ENCODE measurements around the gene DAD1.
"Not testable (repeated sequence)": the region's sequence is repeated elsewhere in the genome, so short reads cannot be mapped to it uniquely, and the experiment has no call there.

Gene DAD1

GRCh38 chr14:22593189-22593588 is 4.2 kb upstream of the DAD1 start:
- no peak for TF ChIP-seq ZFX (IDR thresholded peaks at IDR 0.05; ENCODE audit: borderline replicate concordance)
- no peak overlapping the region for H3K27ac ChIP-seq

- peak overlapping the region; percentile 73 for H3K27ac ChIP-seq
- TF ChIP-seq CTCF (IDR thresholded peaks at IDR 0.05) (no peak), ZFX (IDR thresholded peaks at IDR 0.05; ENCODE audit: borderline replicate concordance) (no peak)
Observed at GRCh38 chr14:22588526-22589095, 413 bp downstream of the DAD1 start.

GRCh38 chr14:22587677-22588422 is 1.2 kb downstream of the DAD1 start:
- not testable (repeated sequence) for H3K27ac ChIP-seq

GRCh38 chr14:22587247-22587646 is 1.8 kb downstream of the DAD1 start:
- no peak overlapping the region for H3K27ac ChIP-seq
- no peak for TF ChIP-seq ZFX (IDR thresholded peaks at IDR 0.05; ENCODE audit: borderline replicate concordance)
- no peak for TF ChIP-seq CTCF (IDR thresholded peaks at IDR 0.05)

- TF ChIP-seq ZFX (IDR thresholded peaks at IDR 0.05; ENCODE audit: borderline replicate concordance) (no peak), CTCF (IDR thresholded peaks at IDR 0.05) (no peak)
Observed at GRCh38 chr14:22583994-22584393, 5.0 kb downstream of the DAD1 start.

GRCh38 chr14:22580625-22581024 is 8.4 kb downstream of the DAD1 start:
- TF ChIP-seq ZFX (IDR thresholded peaks at IDR 0.05; ENCODE audit: borderline replicate concordance) (no peak), CTCF (IDR thresholded peaks at IDR 0.05) (no peak)

More at GRCh38 chr14:22583994-22584393, 5.0 kb downstream of the DAD1 start:
- H3K27ac ChIP-seq, result no peak overlapping the region

GRCh38 chr14:22579881-22580280 is 9.1 kb downstream of the DAD1 start:
- H3K27ac ChIP-seq, result no peak overlapping the region
- no peak for TF ChIP-seq ZFX (IDR thresholded peaks at IDR 0.05; ENCODE audit: borderline replicate concordance)

More at GRCh38 chr14:22580625-22581024, 8.4 kb downstream of the DAD1 start:
- H3K27ac ChIP-seq, result no peak overlapping the region

GRCh38 chr14:22579236-22579635 is 9.8 kb downstream of the DAD1 start:
- no peak overlapping the region for H3K27ac ChIP-seq

More at GRCh38 chr14:22579236-22579635, 9.8 kb downstream of the DAD1 start:
- TF ChIP-seq ZFX (IDR thresholded peaks at IDR 0.05; ENCODE audit: borderline replicate concordance) (no peak), CTCF (IDR thresholded peaks at IDR 0.05) (no peak)

Data from 22Rv1 (cell line).